T-helper 2 cell treated with Interferon-gamma antibody and Interleukin-4, amounts not matched to agents 5 μg/mL and 100 μg/mL, for 36 hours (primary cell): ENCODE measurements around the gene EEFSEC.

Source experiments
- DNase-seq: peaks from one replicate; pipeline ENCODE4 v3.0.0; 2021; ENCODE audit warnings: low spot score
- H3K27ac Mint-ChIP-seq: one replicate; pipeline ENCODE4 v1.8.0; 2021; ENCODE audit warnings: mild to moderate bottlenecking, mixed read lengths
- H3K27me3 Mint-ChIP-seq: one replicate; pipeline ENCODE4 v1.8.0; 2021; ENCODE audit warnings: low read depth, mixed read lengths
- H3K36me3 Mint-ChIP-seq: one replicate; pipeline ENCODE4 v1.8.0; 2021; ENCODE audit warnings: low read depth, mixed read lengths
- H3K4me1 Mint-ChIP-seq: one replicate; pipeline ENCODE4 v1.8.0; 2021; ENCODE audit warnings: low read depth, mixed read lengths
- H3K4me3 Mint-ChIP-seq: one replicate; pipeline ENCODE4 v1.8.0; 2022; ENCODE audit warnings: mild to moderate bottlenecking, moderate library complexity, mixed read lengths
- H3K9me3 Mint-ChIP-seq: one replicate; pipeline ENCODE4 v1.8.0; 2021; ENCODE audit warnings: mixed read lengths

The EEFSEC gene

DNA sequence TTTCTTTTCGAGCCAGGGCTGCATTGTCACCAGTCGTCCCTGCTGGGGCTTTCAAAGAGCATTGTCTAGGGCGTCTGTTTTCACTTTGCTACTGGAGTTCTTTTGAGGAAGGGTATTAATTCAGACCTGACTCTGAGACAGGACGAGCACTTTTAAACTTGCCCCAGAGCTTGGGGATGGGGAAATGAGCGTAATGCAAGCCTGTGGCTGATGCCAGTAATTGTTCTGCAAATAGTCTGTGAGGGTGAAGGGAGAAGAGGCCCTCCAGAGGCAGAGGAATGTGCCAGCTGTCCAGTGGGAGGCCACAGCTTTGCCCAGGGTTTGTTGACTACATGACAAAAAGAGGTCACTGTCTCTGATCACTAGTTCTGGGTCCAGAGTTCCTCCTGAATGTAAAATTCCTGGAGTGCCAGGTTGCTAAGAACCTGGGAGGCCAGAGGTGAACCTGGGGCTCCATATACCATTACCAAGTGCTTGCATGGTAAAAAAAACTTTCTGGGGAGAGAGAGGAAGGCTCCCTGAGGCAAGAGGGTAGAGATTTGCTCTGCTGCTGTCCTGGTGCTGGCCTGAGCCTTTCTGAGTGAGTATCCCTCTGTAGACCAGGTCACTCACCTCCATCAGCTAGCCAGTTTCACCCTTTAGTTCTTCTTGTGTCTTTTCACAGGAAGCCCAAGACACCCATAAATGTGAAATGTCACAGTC, 14.8 kb downstream of the EEFSEC start:
- Mint-ChIP-seq H3K9me3 (no peaks in the 10 kb centered on the region), H3K4me1 (peaks cover 2% of the 10 kb centered on the region), H3K36me3 (peaks cover 1% of the 10 kb centered on the region), H3K27me3 (no peaks in the 10 kb centered on the region), H3K27ac (no peak overlapping the region), H3K4me3 (no peak overlapping the region)
- DNase-seq, result no peak

DNA sequence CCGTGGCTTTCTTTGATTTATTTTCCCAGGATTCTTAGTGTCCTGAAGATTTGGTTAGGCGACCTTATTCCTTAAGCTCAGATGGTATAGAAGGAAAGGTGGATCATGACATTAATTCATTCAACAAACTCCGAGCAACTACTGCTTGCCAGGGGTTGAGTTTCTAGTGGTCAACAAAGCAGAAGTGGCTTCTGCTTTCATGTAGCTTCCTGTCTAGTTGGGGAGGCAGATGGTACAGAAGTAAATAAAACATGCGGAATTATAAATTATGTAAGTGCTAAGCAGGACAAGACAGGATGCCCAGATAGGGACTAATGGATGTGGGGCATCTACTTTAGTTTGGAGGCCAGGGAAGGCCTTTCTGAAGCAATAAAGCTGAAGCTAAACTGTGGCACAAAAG, 15.6 kb downstream of the EEFSEC start:
- Mint-ChIP-seq H3K27me3 (no peaks in the 10 kb centered on the region), H3K4me3 (no peak overlapping the region), H3K27ac (no peak overlapping the region), H3K9me3 (no peaks in the 10 kb centered on the region), H3K4me1 (peaks cover 2% of the 10 kb centered on the region), H3K36me3 (no peaks in the 10 kb centered on the region)
- DNase-seq, result no peak

DNA sequence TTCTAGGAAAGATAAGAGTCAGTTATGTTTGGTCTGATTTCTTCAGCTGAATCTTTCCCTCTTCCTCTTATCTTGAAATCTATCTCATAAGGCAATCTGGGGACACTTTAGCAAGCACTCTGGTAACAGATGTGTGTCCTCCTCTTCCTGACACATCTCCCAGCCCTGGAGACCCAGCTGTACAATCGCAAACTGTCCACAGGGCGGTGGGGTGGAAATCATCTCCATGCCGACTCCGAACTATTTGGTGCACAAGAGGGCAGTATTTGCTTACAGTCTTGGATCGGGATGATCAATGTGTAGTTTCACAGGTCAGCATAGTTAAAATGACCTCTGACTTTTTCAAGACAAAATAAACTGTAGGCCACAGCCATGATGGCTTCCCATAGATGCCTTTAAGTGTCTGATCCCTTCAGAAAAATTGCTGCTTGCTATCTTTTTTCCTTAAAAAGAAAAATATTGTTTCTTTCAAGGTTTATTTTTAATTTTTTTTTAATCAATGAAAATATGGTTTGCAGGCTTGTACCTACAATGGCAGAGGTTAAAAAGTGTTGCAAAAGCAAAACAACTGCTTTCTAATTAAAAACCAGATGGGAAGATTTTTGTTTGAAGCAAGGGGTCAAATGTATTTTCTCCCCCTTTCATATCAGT, 17.7 kb downstream of the EEFSEC start:
- Mint-ChIP-seq H3K4me3 (no peak overlapping the region), H3K27ac (no peak overlapping the region)
- DNase-seq, result no peak

DNA sequence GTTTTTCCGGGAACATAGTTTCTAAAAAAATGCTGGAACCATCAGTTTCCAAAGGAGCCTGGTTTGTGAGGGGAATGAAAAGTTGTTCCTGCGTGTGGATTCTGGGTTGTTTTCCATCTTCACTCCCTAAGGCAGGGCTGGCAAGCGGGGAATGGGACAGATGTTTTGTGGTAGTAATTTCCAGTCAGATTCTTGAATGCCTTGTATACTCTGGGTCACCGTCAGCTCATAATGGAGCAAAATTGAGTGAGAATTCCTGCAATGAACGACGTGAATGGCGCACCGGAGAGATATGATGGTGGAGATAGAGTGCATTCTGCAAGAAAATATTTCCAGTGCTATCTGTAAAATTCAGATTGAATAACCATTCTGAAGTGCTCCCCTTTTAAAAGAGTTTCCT, 19.9 kb downstream of the EEFSEC start:
- H3K4me1 Mint-ChIP-seq, result peaks cover 7% of the 10 kb centered on the region
- no peaks in the 10 kb centered on the region for H3K27me3 Mint-ChIP-seq
- no peaks in the 10 kb centered on the region for H3K36me3 Mint-ChIP-seq
- DNase-seq, result no peak
- no peak overlapping the region for H3K4me3 Mint-ChIP-seq
- H3K9me3 Mint-ChIP-seq, result no peaks in the 10 kb centered on the region
- H3K27ac Mint-ChIP-seq, result no peak overlapping the region

More for the DNA sequence above, 17.7 kb downstream of the EEFSEC start:
- no peaks in the 10 kb centered on the region for H3K36me3 Mint-ChIP-seq
- peaks cover 4% of the 10 kb centered on the region for H3K4me1 Mint-ChIP-seq
- no peaks in the 10 kb centered on the region for H3K9me3 Mint-ChIP-seq
- H3K27me3 Mint-ChIP-seq, result no peaks in the 10 kb centered on the region

DNA sequence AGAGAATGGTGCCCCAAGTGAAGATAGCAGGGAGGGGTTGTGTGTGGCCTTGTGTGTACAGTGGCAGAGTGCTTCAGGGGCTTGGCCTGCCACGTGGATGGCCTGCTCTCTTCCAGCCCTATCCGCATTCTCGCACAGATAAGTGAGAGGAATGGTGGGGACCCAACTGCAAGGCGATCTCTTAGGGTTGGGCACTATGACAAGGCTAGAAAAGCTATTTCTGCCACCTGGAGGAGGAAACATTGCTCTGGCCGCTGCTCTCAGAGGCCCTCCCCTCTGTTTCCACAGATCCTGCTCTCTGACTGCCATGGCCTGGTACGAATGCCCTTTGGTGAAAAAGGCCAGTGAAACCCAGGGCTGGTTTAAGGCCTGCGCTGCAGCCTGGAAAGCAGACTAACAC, 20.6 kb downstream of the EEFSEC start:
- no peak overlapping the region for H3K27ac Mint-ChIP-seq
- no peak for DNase-seq
- H3K9me3 Mint-ChIP-seq, result no peaks in the 10 kb centered on the region
- no peaks in the 10 kb centered on the region for H3K36me3 Mint-ChIP-seq
- H3K4me3 Mint-ChIP-seq, result no peak overlapping the region
- H3K4me1 Mint-ChIP-seq, result peaks cover 10% of the 10 kb centered on the region
- no peaks in the 10 kb centered on the region for H3K27me3 Mint-ChIP-seq

DNA sequence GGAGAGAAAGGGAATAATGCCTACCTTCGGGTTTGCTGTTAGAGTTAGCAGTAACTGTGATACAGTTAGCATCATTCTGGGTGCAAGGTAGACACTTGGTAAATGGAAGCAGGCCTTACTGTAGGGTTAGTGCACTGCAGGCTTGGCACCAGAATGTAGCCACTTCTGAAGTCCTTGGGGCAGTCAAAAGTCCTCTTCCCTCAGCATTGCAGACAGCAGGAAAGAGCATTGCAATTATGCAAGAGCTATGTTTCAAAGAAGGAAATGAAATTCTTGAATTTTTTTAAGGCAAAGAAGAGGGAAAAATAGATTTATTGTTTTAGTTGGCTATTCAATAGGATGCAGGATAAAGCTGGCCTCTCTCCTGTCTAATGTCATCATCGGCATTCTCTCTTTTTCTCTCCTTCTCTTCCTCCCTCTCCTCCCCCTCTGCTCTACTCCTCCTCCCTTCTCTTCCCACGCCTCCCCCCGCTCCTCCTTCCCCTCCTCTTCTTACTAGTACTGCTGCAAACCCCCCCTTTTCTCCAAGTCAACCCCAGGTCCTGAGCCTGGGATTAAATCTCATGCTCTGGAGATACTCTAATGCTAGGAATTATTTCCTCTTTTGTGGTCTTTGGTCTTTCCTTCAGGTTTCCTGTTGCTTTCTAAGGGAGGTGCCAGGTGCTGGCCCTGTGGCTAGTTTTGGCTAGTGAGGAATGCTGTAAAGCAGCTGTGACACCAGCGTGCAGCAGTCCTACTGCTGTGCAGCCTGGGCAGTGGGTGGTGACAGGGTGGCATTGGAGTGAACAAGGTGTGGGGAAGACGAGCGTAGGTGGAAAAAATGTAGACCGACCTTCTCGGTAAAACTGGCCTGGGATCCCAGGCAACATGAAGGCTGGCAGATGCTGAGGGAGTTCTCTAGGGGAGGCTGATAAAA, 21.7 kb downstream of the EEFSEC start:
- no peak for DNase-seq
- no peaks in the 10 kb centered on the region for H3K27me3 Mint-ChIP-seq

DNA sequence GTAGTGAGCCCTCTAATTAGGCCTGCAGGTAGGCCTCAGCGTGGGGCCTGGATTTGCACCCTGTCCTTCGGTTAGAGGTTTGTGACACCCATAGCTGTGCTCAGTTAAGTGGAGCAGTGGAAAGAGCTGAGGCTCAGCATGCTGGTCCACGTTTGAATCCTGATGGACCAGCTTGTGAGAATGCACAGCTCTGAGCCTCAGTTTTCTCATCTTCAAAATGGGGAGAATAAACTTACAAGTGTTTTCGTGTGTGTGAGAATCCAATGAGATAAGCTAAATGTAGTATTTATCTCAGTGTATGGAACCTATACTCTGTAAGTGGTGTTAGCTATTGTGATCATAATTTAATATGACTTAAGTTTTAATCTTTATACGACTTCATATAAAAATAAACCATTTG, 22.5 kb downstream of the EEFSEC start:
- Mint-ChIP-seq H3K27me3 (no peaks in the 10 kb centered on the region), H3K36me3 (no peaks in the 10 kb centered on the region), H3K4me3 (no peak overlapping the region), H3K4me1 (peaks cover 10% of the 10 kb centered on the region), H3K27ac (no peak overlapping the region), H3K9me3 (no peaks in the 10 kb centered on the region)
- no peak for DNase-seq

More for the DNA sequence above, 21.7 kb downstream of the EEFSEC start:
- Mint-ChIP-seq H3K27ac (no peak overlapping the region), H3K4me3 (no peak overlapping the region), H3K36me3 (no peaks in the 10 kb centered on the region), H3K9me3 (no peaks in the 10 kb centered on the region), H3K4me1 (peaks cover 10% of the 10 kb centered on the region)

DNA sequence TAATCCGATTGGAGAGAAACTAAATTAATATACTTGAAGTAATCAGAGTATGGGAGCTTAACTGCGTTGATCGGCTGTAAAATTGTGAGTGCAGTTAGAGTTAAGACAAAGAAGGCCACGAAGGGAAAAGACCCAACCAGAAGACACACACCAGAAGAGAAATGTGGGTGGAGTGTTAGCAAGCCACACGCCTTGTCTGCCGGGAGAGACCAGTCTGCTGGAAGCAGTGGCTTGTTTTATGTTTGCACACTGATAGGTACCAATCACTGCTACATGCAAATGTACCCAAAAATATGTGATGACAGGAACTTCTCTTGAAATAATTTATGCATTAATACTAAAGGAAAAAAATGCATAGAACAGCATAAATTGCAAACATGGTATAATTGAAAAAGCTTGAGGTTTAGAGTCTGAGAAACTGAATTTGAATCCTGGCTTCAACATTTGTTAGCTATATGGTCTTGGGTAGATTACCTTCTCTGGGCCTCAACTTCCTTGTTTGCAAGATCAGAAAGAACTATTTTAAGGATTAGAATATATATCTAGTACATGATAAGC, 23.1 kb downstream of the EEFSEC start:
- no peaks in the 10 kb centered on the region for H3K27me3 Mint-ChIP-seq
- H3K4me3 Mint-ChIP-seq, result no peak overlapping the region
- H3K9me3 Mint-ChIP-seq, result no peaks in the 10 kb centered on the region
- H3K36me3 Mint-ChIP-seq, result no peaks in the 10 kb centered on the region
- peaks cover 8% of the 10 kb centered on the region for H3K4me1 Mint-ChIP-seq
- no peak for DNase-seq
- H3K27ac Mint-ChIP-seq, result no peak overlapping the region

DNA sequence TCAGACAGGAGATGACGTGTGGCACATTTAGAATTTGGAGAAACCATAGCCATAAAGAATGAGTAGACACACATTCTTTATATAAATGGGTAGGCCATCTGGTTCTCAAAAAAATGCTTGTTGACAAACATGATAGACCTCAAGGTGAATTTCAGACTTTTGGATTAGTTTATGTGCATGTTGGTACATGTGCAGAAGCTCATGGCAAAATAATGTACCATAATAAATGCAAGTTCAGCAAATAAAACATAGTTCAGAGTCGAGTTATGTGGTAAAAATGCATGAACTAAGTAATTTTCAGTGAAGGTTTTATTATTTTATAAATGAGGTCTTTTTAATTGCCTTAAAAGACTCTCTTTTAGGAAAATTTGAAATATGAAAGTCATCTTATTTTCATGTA, 24.6 kb downstream of the EEFSEC start:
- H3K9me3 Mint-ChIP-seq, result no peaks in the 10 kb centered on the region
- H3K27me3 Mint-ChIP-seq, result no peaks in the 10 kb centered on the region
- H3K4me3 Mint-ChIP-seq, result no peak overlapping the region
- peaks cover 8% of the 10 kb centered on the region for H3K4me1 Mint-ChIP-seq
- H3K36me3 Mint-ChIP-seq, result no peaks in the 10 kb centered on the region
- no peak overlapping the region for H3K27ac Mint-ChIP-seq
- no peak for DNase-seq

DNA sequence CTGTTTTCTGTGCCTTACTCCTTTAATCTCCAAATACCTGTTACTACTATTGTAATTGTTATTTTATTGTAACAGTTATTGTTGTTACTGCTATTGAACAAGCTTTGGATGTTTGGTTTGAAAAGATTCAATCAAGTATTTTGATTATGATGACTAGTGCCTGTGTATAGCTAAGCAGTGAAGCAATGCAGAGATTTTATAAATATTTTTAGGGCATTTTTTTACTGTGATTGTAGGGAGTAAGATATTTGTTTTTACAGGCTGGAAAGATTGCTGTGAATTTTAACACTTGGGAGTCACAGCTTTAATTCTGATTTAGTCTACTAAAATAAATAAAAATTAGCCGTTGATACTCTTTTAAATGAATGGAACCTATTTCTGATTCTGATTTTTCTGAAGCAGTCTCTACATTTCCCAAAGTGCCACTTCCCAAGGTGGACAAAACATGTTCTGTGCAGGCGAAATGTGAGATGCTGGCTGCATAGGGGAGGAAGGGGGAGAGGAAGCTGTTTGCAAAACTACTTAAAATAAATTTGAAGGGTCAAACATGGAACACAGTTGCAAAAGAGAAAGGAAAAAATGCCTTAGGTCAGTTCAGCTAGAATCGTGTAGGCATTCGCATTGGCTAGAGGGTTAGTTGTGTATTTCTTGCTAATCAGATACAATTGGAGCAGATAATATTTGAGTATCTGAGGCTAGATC, 25.7 kb downstream of the EEFSEC start:
- no peaks in the 10 kb centered on the region for H3K36me3 Mint-ChIP-seq
- H3K27me3 Mint-ChIP-seq, result no peaks in the 10 kb centered on the region
- no peak overlapping the region for H3K27ac Mint-ChIP-seq
- no peaks in the 10 kb centered on the region for H3K9me3 Mint-ChIP-seq
- H3K4me3 Mint-ChIP-seq, result no peak overlapping the region
- peaks cover 8% of the 10 kb centered on the region for H3K4me1 Mint-ChIP-seq
- no peak for DNase-seq

DNA sequence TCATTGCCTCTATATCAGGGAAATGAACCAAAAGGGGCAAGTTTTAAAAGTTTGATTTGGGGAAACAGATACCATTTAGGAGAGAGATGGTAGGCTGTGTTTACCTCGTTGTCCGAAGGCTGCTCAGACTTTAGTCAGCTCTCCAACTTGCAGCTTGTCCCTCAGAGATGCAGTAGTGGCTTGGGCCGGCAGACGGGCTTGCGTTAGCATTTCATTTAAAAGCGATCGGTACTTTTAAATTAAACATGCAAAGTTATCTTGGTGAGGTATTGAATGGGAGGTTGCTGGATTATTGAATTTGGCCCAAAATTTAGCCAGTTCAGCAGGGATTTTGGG, 26.2 kb downstream of the EEFSEC start:
- no peak overlapping the region for H3K4me3 Mint-ChIP-seq
- no peaks in the 10 kb centered on the region for H3K27me3 Mint-ChIP-seq
- H3K36me3 Mint-ChIP-seq, result no peaks in the 10 kb centered on the region
- no peak overlapping the region for H3K27ac Mint-ChIP-seq
- H3K9me3 Mint-ChIP-seq, result no peaks in the 10 kb centered on the region
- no peak for DNase-seq
- peaks cover 8% of the 10 kb centered on the region for H3K4me1 Mint-ChIP-seq

DNA sequence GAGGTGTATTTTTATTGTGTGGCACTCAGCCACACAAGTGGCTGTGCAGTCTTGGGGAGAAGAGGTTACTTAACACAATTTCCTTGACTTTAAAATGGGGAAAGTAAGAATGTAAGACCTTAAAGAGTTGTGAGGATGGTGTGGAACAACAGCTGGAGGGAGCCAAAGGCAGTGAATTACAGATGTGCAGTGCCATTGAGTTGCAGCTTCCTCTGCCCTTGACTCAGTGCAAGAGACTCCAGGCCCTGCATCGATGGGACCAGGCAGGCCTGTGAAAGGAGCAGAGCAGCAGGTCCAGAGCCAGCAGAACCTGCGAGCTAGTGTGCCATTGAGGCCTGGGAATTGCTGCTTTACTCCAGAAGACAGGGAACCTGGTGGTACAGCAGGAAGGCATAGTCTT, 27.2 kb downstream of the EEFSEC start:
- Mint-ChIP-seq H3K27me3 (no peaks in the 10 kb centered on the region), H3K4me1 (peaks cover 7% of the 10 kb centered on the region), H3K27ac (no peak overlapping the region), H3K36me3 (no peaks in the 10 kb centered on the region), H3K9me3 (no peaks in the 10 kb centered on the region), H3K4me3 (no peak overlapping the region)
- no peak for DNase-seq

DNA sequence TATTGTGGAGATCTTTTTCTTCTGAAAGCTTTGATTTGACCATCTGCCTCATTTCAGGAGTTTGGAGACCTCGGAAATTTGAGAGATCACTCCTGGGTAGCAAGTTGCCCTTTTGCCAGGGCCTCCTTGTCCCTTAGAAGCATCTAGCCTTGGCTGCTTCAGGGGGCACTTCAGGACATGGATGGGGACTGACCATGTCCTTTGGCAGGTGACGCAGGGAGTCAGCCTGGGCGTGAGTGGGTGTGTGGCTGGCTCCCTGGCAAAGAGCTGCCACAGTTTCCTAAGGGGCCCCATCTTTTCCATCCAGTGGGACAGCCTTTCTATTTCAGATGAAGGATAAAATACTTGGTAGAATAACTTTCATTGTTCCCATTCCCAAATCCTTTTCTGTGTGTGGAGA, 27.6 kb downstream of the EEFSEC start:
- peaks cover 7% of the 10 kb centered on the region for H3K4me1 Mint-ChIP-seq
- no peaks in the 10 kb centered on the region for H3K27me3 Mint-ChIP-seq
- no peaks in the 10 kb centered on the region for H3K36me3 Mint-ChIP-seq
- H3K9me3 Mint-ChIP-seq, result no peaks in the 10 kb centered on the region
- H3K4me3 Mint-ChIP-seq, result no peak overlapping the region
- H3K27ac Mint-ChIP-seq, result no peak overlapping the region
- DNase-seq, result no peak
